ENCODE data around the gene CCR5. TPM values are rescaled to one million over a fixed set of nuclear protein-coding genes. Genes with fewer than 3 reads are reported as not detected.

CCR5 gene
- total RNA-seq, 1 experiment from 2014 or later, result not detected

GRCh38 chr3:46369151-46369550 is 1.6 kb upstream of the CCR5 start:
- no peak for TF ChIP-seq CBX3 (IDR thresholded peaks at IDR 0.05; ENCODE audit: low read depth)
- TF ChIP-seq YY1 (IDR thresholded peaks at IDR 0.05; ENCODE audit: extremely low read depth, insufficient replicate concordance, low read depth, low read length), result no peak
- TF ChIP-seq SRF (IDR thresholded peaks at IDR 0.05; ENCODE audit: low read depth), result no peak
- TF ChIP-seq CEBPB (IDR thresholded peaks at IDR 0.05; ENCODE audit: low read depth), result no peak
- TF ChIP-seq, protein P1, sequence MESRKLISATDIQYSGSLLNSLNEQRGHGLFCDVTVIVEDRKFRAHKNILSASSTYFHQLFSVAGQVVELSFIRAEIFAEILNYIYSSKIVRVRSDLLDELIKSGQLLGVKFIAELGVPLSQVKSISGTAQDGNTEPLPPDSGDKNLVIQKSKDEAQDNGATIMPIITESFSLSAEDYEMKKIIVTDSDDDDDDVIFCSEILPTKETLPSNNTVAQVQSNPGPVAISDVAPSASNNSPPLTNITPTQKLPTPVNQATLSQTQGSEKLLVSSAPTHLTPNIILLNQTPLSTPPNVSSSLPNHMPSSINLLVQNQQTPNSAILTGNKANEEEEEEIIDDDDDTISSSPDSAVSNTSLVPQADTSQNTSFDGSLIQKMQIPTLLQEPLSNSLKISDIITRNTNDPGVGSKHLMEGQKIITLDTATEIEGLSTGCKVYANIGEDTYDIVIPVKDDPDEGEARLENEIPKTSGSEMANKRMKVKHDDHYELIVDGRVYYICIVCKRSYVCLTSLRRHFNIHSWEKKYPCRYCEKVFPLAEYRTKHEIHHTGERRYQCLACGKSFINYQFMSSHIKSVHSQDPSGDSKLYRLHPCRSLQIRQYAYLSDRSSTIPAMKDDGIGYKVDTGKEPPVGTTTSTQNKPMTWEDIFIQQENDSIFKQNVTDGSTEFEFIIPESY (IDR thresholded peaks at IDR 0.05; ENCODE audit: extremely low read depth, insufficient replicate concordance, low read length), result no peak
- no peak for TF ChIP-seq EZH2 (IDR thresholded peaks at IDR 0.05)
- TF ChIP-seq ELF1 (IDR thresholded peaks at IDR 0.05; ENCODE audit: borderline replicate concordance, low read depth), result no peak
- no peak for TF ChIP-seq POLR2A (IDR thresholded peaks at IDR 0.05; ENCODE audit: borderline replicate concordance, extremely low read depth, insufficient read depth, insufficient read length)
- no peak for TF ChIP-seq ZNF274 (IDR thresholded peaks at IDR 0.05; ENCODE audit: low read depth, low read length)
- TF ChIP-seq FOSL1 (IDR thresholded peaks at IDR 0.05; ENCODE audit: low read depth), result no peak
- TF ChIP-seq RAD21 (IDR thresholded peaks at IDR 0.05; ENCODE audit: low read depth), result no peak
- TF ChIP-seq, protein P2, sequence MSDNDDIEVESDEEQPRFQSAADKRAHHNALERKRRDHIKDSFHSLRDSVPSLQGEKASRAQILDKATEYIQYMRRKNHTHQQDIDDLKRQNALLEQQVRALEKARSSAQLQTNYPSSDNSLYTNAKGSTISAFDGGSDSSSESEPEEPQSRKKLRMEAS (IDR thresholded peaks at IDR 0.05), result no peak
- no peak for TF ChIP-seq POLR2AphosphoS5 (IDR thresholded peaks at IDR 0.05; ENCODE audit: low read depth, low read length)
- TF ChIP-seq EZH2phosphoT487 (IDR thresholded peaks at IDR 0.05; ENCODE audit: borderline replicate concordance), result no peak
- TF ChIP-seq JUND (IDR thresholded peaks at IDR 0.05), result no peak
- no peak overlapping the region for H3K4me2 ChIP-seq (ENCODE audit: low read length)
- no peaks in the 10 kb centered on the region for H3K36me3 ChIP-seq (ENCODE audit: control insufficient read depth in 1 of 2, insufficient read depth in 2 of 2, low read length in 2 of 2)
- ChIA-PET CTCF (interaction anchor here (0.7 to 5.6 kb wide), 9 partner anchors 9 to 292 kb away, joined by 3 to 30 read pairs (median 8); partner anchors contain the start of gene CCR1), RAD21 (ENCODE audit: low non-redundant PET in 1 of 2, low total read pairs in 2 of 2, uncharacterized antibody in 2 of 2, unreplicated experiment in 2 of 2) (interaction anchor here in 1 of 2 experiments (1.6 kb wide), 1 partner anchor 93 kb away, joined by 6 read pairs; no protein-coding TSS in a partner anchor), POLR2A (no interaction called here)
- H3K79me2 ChIP-seq (ENCODE audit: insufficient read depth, low read length), result no peaks in the 10 kb centered on the region
- DNase-seq (ENCODE audit: low read depth, low spot score) (no peak), ATAC-seq (no peak)
- no peak overlapping the region for H2AFZ ChIP-seq (ENCODE audit: low read depth, low read length, poor library complexity, severe bottlenecking)
- no peak overlapping the region for H3K27ac ChIP-seq (ENCODE audit: low read depth, low read length)
- H3K9me3 ChIP-seq (ENCODE audit: control insufficient read depth in 1 of 2, insufficient read depth in 1 of 2, low read depth in 1 of 2, low read length in 2 of 2), result no peaks in the 10 kb centered on the region
- no peaks in the 10 kb centered on the region for H3K4me1 ChIP-seq (ENCODE audit: control insufficient read depth in 1 of 2, insufficient read depth in 2 of 2, low read length in 2 of 2)
- H3K27me3 ChIP-seq (ENCODE audit: insufficient read depth, low read length), result peaks cover 38% of the 10 kb centered on the region
- intact Hi-C loops (cut with micrococcal nuclease), result loop anchor here (5.0 kb wide), 1 partner anchor 272 kb away; no protein-coding TSS in a partner anchor
- BruUV-seq (replicated peaks), result no TSS peak
- no peaks in the 10 kb centered on the region for H3K9me2 ChIP-seq (ENCODE audit: insufficient read depth)
- H3K4me3 ChIP-seq (replicated peaks in 1 of 2; ENCODE audit: low read depth in 1 of 2, low read length in 2 of 2), result no peak overlapping the region
- H4K20me1 ChIP-seq (ENCODE audit: insufficient read depth), result no peaks in the 10 kb centered on the region
- no peak overlapping the region for H3K9ac ChIP-seq (ENCODE audit: low read length)

Data from HCT116 (cell line).